Kidney (tissue), 14 donors: ENCODE results near the gene BABAM2. TPM values are rescaled to one million over a fixed set of nuclear protein-coding genes. Genes with fewer than 3 reads are reported as not detected.

Source experiments
- DNase-seq, 5 donors: peaks; one replicate each; pipeline ENCODE4 v3.0.0-alpha.2; 2013 to 2020
- FAIRE-seq: peaks from 2 replicates; lab custom pipeline; 2012; peaks lifted over from hg19 to GRCh38; lab: Jason Lieb, UNC
- H3K27ac ChIP-seq, 2 donors: one replicate each; pipeline ENCODE4 v1.7.0; 2013; ENCODE audit warnings: low read depth in 2 of 2, low read length in 2 of 2, inconsistent platforms in 1 of 2
- H3K27me3 ChIP-seq: one replicate; pipeline ENCODE4 v1.7.1; 2013; ENCODE audit warnings: low read length, inconsistent platforms; ENCODE audit not compliant: control insufficient read depth, insufficient read depth
- H3K36me3 ChIP-seq, 3 donors: one replicate each; pipeline versions ENCODE4 v1.7.0 to v1.7.1; 2013; ENCODE audit warnings: low read length in 3 of 3, control low read depth in 1 of 3, inconsistent platforms in 1 of 3; ENCODE audit not compliant: insufficient read depth in 3 of 3, control insufficient read depth in 2 of 3
- H3K4me1 ChIP-seq, 3 donors: one replicate each; pipeline versions ENCODE4 v1.7.0 to v1.7.1; 2013; ENCODE audit warnings: low read length in 3 of 3, inconsistent platforms in 1 of 3, low read depth in 1 of 3; ENCODE audit not compliant: control insufficient read depth in 2 of 3, insufficient read depth in 2 of 3
- H3K4me3 ChIP-seq, 3 donors: one replicate each; pipeline versions ENCODE4 v1.7.0 to v1.8.1; 2013; ENCODE audit warnings: low read length in 3 of 3, control low read depth in 1 of 3, inconsistent platforms in 1 of 3
- H3K9ac ChIP-seq, 3 donors: one replicate each; pipeline versions ENCODE4 v1.7.0 to v1.7.1; 2013; ENCODE audit warnings: low read length in 3 of 3, control low read depth in 1 of 3, inconsistent platforms in 1 of 3
- H3K9me3 ChIP-seq, 3 donors: one replicate each; pipeline versions ENCODE4 v1.7.0 to v1.7.1; 2013; ENCODE audit warnings: low read length in 3 of 3, control low read depth in 1 of 3, inconsistent platforms in 1 of 3; ENCODE audit not compliant: control insufficient read depth in 2 of 3, insufficient read depth in 1 of 3
- CTCF ChIP-seq: IDR thresholded peaks from 3 replicates; pipeline ENCODE4 v1.5.1; 2012; ENCODE audit warnings: mild to moderate bottlenecking, moderate library complexity, borderline replicate concordance; ENCODE audit not compliant: insufficient read depth; ENCODE audit errors: extremely low read depth
- intact Hi-C: fragments of 100-400 bp; cut with DNase I; formaldehyde crosslinking; loops from one replicate; pipeline ENCODE4 v1.11.1; 2022
- polyA plus RNA-seq: library from polyadenylated mRNA; stranded (reverse); fragments of 350-450 nt; fragmentation: Illumina TruSeq; extraction: RNeasy Lipid Tissue Mini Kit (QIAGEN cat#74804); gene quantifications from one replicate; pipeline ENCODE4 v1.2.3, GENCODE V29; 2014; ENCODE audit warnings: low read depth, low replicate concordance; ENCODE audit not compliant: insufficient read depth
- total RNA-seq: library from RNA; stranded (reverse); fragmentation: NEBNext Ultra II Directional; extraction: Animal tissue kit (Norgen Biotek cat#: 25700); gene quantifications from one replicate; pipeline ENCODE4 v1.2.1, GENCODE V29; 2021
- donor health status: control.
- donor health status: control.
- donor health status: control.
- donor health status: control.
- donor health status: control.
- donor health status: DM: yes; HTN: yes; CAD: no.
- donor health status: Normal renal cell carcinoma (clear cell type).

The BABAM2 gene
- total and polyA plus RNA-seq, 2 donors from 2014 or later: 68.4 to 74.1 TPM

- intact Hi-C loops: no loop called here
- TF ChIP-seq CTCF: no peak
- H3K27ac ChIP-seq: no peak overlapping the region
- no peak overlapping the region for H3K9ac ChIP-seq
- no peaks in the 10 kb centered on the region for H3K9me3 ChIP-seq
- no peak for FAIRE-seq
- DNase-seq: no peak
- no peaks in the 10 kb centered on the region for H3K36me3 ChIP-seq
- H3K4me1 ChIP-seq: peaks cover 0 to 2% (median 0%) of the 10 kb centered on the region in 3 donors
- no peaks in the 10 kb centered on the region for H3K27me3 ChIP-seq
- H3K4me3 ChIP-seq: no peak overlapping the region
Measured at GRCh38 chr2:28035816-28036215, 145.3 kb downstream of the BABAM2 start.

- Histone ChIP-seq H3K27ac (no peak overlapping the region), H3K4me1 (peaks cover 0 to 2% (median 0%) of the 10 kb centered on the region in 3 donors), H3K4me3 (no peak overlapping the region), H3K27me3 (no peaks in the 10 kb centered on the region), H3K9me3 (no peaks in the 10 kb centered on the region), H3K36me3 (no peaks in the 10 kb centered on the region), H3K9ac (no peak overlapping the region)
- intact Hi-C loops: no loop called here
- DNase-seq (no peak), FAIRE-seq (no peak)
- no peak for TF ChIP-seq CTCF
Measured at GRCh38 chr2:28036307-28036706, 145.8 kb downstream of the BABAM2 start.

GRCh38 chr2:28038722-28039121 is 148.2 kb downstream of the BABAM2 start:
- Histone ChIP-seq H3K4me1 (peaks cover 0 to 2% (median 0%) of the 10 kb centered on the region in 3 donors), H3K36me3 (no peaks in the 10 kb centered on the region), H3K4me3 (no peak overlapping the region), H3K9ac (no peak overlapping the region), H3K27ac (no peak overlapping the region), H3K27me3 (no peaks in the 10 kb centered on the region), H3K9me3 (no peaks in the 10 kb centered on the region)
- FAIRE-seq: no peak
- intact Hi-C loops: no loop called here
- DNase-seq: no peak
- no peak for TF ChIP-seq CTCF
